CD4-positive, alpha-beta T cell treated with Interleukin-2 at 100 ng/mL for 4 hours (primary cell): Measurements from ENCODE around the gene PCDHGA10.
"Not testable (repeated sequence)": the region's sequence is repeated elsewhere in the genome, so short reads cannot be mapped to it uniquely, and the experiment has no call there.

Experiments used
- DNase-seq: peaks from one replicate; pipeline ENCODE4 v3.0.0-alpha.2; 2020; ENCODE audit warnings: low spot score

The PCDHGA10 gene

DNA sequence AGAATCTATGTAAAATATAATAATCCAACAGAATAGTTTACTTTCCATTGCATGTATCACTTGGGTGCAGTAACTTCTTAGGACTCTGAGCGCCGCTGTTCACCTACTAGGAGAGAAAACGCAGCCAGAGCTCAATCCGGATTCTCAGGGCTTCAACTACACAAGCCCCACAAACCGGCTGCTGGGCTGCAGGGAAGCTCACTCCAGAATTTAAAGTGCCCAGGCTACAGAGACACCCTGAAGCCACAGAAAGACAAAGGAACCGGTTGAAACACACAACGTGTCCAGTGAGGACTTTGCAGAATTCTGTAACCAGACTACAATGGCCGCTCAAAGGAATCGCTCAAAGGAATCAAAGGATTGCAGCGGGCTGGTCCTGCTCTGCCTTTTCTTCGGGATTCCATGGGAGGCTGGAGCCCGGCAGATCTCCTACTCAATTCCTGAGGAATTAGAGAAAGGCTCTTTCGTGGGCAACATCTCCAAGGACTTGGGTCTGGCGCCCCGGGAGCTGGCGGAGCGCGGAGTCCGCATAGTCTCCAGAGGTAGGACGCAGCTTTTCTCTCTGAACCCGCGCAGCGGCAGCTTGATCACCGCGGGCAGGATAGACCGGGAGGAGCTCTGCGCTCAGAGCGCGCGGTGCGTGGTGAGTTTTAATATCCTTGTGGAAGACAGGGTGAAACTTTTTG is at the start of gene PCDHGA10:
Gene PCDHGA10 (plus strand): TSS at position 134 of the 686 bp plus-strand sequence. CDS start 189 bp downstream, at position 323.
- DNase-seq: peak; percentile 59

DNA sequence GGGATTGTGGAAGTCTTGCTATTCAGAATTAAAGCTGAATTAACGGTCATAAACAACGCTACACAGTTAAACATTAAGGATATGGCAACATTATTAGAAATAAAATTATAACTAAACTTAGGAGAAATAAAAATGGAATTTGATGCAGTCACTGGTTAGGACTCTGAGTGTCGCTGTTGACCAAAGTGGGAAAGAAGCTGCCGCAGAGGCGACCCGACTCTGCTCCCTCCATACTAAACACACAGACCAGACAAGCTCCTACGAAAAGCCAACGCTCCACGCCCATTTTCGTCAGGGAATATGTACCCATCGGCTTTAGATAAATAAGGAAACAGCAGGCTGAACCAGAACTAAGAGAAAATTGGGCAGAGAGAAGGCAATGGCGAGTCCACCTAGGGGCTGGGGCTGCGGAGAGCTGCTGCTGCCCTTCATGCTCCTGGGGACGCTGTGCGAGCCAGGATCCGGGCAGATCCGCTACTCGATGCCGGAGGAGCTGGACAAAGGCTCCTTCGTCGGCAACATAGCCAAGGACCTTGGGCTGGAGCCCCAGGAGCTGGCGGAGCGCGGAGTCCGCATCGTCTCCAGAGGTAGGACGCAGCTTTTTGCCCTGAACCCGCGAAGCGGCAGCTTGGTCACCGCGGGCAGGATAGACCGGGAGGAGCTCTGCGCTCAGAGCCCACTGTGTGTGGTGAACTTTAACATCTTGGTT is 48.7 kb upstream of the PCDHGA10 start, which contains the start of gene PCDHGA5:
Gene PCDHGA5 (plus strand): TSS at position 211 of the 709 bp plus-strand sequence. CDS start 169 bp downstream, at position 380.
- DNase-seq: no peak

DNA sequence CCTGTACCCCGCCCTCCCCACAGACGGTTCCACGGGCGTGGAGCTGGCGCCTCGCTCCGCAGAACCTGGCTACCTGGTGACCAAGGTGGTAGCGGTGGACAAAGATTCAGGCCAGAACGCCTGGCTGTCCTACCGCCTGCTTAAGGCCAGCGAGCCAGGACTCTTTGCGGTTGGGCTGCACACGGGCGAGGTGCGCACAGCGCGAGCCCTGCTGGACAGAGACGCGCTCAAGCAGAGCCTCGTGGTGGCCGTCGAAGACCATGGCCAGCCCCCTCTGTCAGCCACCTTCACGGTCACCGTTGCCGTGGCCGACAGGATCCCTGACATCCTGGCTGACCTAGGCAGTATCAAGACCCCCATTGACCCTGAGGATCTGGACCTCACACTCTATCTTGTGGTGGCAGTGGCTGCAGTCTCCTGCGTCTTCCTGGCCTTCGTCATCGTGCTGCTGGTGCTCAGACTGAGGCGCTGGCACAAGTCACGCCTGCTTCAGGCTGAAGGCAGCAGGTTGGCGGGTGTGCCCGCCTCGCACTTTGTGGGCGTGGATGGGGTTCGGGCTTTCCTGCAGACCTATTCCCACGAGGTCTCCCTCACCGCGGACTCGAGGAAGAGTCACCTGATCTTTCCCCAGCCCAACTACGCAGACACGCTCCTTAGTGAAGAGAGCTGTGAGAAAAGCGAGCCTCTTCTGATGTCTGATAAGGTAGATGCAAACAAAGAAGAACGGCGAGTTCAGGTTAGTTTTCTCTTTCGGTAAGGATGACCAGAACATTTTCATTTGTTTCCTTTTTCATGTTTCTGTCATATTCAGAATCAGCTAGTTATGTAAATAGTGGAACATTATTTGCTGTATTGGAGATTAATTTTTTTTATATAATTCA is 46.5 kb upstream of the PCDHGA10 start:
- DNase-seq: no peak

DNA sequence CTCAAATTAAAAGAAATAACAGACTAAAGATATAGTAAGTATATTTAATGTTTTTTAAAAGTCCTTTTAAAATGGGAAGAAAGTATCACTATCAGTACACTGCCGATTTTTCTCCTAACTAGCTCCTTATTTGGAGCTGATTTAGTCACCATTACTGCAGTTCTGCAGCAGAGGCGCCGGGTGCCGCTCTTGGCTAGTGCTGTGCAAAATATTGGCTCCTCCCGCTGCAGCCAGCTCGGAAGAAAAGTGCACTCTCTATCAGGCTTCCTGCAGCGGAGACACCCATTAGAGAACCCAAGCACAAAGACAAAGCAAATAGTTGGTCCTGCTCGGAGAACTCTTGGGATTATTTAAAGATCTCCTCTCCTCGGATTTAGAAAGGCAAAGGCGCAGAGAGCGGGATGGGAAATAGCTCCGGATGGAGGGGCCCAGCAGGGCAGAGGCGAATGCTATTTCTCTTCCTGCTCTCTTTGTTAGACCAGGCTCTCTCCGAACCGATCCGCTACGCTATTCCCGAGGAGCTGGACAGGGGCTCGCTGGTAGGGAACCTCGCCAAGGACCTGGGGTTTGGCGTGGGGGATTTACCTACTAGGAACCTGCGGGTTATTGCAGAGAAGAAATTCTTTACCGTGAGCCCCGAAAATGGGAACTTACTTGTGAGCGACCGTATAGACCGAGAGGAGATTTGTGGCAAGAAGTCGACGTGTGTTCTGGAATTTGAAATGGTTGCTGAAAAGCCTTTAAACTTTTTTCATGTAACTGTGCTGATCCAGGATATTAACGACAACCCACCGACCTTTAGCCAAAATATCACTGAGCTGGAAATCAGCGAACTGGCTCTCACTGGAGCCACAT is 42.6 kb upstream of the PCDHGA10 start, which contains the start of gene PCDHGB3:
Gene PCDHGB3 (plus strand): TSS at position 249 of the 855 bp plus-strand sequence. CDS start 153 bp downstream, at position 402.
- DNase-seq: peak; percentile 41

DNA sequence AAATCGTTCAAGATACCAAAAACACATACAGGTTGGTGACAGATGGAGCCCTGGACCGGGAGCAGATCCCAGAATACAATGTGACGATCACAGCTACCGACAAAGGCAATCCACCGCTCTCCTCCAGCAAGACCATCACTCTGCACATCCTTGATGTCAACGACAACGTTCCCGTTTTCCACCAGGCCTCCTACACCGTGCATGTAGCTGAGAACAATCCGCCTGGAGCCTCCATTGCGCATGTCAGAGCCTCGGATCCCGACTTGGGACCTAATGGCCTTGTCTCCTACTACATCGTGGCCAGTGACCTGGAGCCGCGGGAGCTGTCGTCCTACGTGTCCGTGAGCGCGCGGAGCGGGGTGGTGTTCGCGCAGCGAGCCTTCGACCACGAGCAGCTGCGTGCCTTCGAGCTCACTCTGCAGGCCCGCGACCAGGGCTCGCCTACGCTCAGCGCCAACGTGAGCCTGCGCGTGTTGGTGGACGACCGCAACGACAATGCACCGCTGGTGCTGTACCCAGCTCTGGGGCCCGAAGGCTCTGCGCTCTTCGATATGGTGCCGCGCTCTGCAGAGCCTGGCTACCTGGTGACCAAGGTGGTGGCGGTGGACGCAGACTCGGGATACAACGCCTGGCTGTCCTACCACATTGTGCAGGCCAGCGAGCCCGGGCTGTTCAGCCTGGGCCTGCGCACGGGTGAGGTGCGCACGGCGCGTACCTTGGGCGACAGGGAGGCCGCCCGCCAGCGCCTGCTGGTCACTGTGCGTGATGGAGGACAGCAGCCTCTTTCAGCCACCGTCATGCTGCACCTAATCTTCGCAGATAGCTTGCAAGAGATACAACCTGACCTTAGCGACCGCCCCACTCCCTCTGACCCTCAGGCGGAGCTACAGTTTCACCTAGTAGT is 41.0 kb upstream of the PCDHGA10 start:
- DNase-seq: no peak

DNA sequence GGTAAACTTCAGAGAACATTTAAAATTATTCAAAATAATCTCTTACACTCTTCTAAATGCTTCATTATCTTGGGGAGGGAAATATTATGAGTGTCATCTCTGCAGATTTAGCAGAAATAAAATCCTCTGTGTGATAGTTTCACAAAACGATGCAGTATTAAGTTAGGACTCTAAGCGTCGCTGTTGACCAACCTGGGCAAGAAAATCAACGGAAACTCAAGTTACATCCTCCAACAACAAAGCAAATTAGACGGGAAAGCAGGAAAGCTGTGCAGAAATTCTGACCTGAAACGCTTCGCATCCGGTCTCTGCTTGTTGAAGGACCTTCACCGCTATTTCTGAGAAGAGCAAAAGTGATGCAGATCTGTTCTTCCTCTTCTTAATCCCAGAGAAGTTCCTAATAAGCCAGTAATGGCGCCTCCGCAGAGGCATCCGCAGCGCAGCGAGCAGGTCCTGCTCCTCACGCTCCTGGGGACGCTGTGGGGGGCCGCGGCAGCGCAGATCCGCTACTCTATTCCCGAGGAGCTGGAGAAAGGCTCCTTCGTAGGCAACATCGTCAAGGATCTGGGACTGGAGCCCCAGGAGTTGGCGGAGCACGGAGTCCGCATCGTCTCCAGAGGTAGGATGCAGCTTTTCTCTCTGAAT is 39.0 kb upstream of the PCDHGA10 start, which contains the start of gene PCDHGA6:
Gene PCDHGA6 (plus strand): TSS at position 219 of the 645 bp plus-strand sequence. CDS start 193 bp downstream, at position 412.
- DNase-seq: peak; percentile 8

DNA sequence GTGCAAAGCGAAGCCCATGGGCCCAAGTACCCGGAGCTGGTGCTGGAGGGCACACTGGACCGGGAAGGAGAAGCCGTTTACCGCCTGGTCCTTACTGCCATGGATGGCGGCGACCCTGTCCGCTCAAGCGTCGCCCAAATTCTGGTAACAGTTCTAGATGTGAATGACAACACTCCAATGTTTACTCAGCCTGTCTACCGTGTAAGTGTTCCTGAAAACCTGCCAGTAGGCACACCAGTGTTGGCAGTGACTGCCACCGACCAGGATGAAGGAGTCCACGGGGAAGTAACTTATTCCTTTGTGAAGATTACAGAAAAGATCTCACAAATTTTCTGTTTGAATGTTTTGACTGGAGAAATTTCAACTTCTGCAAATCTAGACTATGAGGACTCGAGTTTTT is 38.2 kb upstream of the PCDHGA10 start:
- no peak for DNase-seq

DNA sequence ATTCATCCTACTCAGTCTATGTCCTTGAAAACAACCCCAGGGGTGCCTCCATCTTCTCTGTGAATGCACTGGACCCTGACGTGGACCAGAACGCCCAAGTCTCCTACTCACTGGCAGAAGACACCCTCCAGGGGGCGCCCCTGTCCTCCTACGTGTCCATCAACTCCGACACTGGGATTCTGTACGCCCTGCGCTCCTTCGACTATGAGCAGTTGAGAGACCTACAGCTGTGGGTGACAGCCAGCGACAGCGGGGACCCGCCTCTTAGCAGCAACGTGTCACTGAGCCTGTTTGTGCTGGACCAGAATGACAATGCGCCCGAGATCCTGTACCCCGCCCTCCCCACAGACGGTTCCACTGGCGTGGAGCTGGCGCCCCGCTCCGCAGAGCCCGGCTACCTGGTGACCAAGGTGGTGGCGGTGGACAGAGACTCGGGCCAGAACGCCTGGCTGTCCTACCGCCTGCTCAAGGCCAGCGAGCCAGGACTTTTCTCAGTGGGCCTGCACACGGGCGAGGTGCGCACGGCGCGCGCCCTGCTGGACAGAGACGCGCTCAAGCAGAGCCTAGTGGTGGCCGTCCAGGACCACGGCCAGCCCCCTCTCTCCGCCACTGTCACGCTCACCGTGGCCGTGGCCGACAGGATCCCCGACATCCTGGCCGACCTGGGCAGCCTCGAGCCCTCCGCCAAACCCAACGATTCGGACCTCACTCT is 37.2 kb upstream of the PCDHGA10 start:
- not testable (repeated sequence) for DNase-seq

DNA sequence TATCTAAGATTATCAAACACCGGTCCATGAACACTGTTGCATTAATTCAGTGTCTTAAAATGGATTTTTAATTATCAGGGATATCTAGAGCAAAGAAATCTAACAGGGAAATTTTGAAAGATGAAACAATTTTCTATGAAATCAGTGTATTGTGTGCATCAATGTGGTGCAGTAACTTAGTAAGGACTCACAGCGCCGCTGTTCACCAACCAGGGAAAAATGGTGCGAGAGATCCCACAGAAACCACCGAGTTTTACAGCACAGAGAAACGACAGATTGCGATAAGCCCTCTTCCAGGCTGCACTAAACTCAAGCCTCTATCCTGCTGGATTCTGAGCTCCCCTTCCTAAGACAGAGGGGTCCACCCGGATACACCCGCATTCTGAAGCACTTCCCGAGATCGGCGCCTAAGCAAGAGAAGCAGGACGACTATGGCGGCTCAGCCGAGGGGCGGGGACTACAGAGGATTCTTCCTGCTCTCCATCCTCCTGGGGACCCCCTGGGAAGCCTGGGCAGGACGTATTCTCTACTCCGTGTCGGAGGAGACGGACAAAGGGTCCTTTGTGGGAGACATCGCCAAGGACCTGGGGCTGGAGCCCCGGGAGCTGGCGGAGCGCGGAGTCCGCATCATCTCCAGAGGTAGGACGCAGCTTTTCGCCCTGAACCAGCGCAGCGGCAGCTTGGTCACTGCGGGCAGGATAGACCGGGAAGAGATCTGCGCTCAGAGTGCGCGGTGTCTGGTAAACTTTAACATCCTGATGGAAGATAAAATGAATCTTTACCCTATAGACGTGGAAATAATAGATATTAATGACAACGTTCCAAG is 30.1 kb upstream of the PCDHGA10 start, which contains the start of gene PCDHGA7:
Gene PCDHGA7 (plus strand): TSS at position 274 of the 826 bp plus-strand sequence. CDS start 158 bp downstream, at position 432.
- no peak for DNase-seq

DNA sequence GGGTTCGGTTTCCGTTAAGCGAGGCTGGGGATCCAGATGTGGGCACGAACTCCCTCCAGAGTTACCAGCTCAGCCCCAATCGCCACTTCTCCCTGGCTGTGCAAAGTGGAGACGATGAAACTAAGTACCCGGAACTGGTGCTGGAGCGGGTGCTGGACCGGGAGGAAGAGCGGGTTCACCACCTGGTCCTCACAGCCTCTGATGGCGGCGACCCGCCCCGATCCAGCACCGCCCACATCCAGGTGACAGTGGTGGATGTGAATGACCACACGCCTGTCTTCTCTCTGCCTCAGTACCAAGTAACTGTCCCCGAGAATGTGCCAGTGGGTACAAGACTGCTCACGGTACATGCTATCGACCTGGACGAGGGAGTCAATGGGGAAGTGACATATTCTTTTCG is 29.4 kb upstream of the PCDHGA10 start:
- DNase-seq: no peak

DNA sequence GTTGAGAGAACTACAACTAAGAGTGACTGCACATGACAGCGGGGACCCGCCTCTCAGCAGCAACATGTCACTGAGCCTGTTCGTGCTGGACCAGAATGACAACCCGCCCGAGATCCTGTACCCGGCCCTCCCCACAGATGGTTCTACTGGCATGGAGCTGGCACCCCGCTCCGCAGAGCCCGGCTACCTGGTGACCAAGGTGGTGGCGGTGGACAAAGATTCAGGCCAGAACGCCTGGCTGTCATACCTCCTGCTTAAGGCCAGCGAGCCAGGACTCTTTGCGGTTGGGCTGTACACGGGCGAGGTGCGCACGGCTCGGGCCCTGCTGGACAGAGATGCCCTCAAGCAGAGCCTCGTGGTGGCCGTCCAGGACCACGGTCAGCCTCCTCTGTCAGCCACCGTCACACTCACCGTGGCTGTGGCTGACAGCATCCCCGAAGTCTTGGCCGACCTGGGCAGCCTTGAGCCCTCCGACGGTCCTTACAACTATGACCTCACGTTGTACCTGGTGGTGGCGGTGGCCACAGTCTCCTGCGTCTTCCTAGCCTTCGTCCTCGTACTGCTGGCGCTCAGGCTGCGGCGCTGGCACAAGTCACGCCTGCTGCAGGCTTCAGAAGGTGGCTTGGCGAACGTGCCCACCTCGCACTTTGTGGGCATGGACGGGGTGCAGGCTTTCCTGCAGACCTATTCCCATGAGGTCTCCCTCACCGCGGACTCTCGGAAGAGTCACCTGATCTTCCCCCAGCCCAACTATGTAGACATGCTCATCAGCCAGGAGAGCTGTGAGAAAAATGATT is 28.1 kb upstream of the PCDHGA10 start:
- DNase-seq: no peak

DNA sequence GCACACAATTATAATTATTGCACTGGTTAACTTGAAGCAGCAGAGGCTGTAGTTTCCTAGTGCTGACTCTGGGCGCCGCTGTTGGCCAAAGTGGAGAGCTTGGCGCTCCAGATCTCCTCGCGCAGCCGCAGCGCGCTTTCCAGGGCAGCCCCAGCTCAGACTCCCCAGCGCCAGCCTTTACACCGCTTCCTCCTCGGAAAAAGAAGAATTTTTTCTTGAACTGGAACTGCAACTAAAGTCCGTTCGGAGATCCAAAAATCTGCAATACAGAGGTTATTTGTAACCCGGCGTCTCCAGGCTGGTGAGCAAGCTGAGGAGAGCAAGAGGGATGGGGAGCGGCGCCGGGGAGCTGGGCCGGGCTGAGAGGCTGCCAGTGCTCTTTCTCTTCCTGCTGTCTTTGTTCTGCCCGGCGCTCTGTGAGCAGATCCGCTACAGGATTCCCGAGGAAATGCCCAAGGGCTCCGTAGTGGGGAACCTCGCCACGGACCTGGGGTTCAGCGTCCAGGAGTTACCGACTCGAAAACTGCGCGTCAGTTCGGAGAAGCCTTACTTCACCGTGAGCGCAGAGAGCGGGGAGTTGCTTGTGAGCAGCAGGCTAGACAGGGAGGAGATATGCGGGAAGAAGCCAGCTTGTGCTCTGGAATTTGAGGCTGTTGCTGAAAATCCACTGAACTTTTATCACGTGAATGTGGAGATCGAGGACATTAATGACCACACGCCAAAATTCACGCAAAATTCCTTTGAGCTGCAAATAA is 25.1 kb upstream of the PCDHGA10 start, which contains the start of gene PCDHGB4:
Gene PCDHGB4 (plus strand): TSS at position 142 of the 755 bp plus-strand sequence. CDS start 187 bp downstream, at position 329.
- peak; percentile 22 for DNase-seq

DNA sequence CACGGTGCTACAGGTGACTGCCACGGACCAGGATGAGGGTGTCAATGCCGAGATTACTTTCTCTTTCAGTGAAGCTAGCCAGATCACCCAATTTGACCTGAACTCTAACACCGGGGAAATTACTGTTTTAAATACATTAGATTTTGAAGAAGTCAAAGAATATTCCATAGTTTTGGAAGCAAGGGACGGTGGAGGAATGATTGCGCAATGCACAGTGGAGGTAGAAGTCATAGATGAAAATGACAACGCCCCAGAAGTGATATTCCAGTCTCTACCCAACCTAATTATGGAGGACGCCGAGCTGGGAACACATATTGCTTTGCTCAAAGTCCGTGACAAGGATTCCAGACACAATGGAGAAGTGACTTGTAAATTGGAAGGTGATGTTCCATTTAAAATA is 24.1 kb upstream of the PCDHGA10 start:
- DNase-seq: no peak

DNA sequence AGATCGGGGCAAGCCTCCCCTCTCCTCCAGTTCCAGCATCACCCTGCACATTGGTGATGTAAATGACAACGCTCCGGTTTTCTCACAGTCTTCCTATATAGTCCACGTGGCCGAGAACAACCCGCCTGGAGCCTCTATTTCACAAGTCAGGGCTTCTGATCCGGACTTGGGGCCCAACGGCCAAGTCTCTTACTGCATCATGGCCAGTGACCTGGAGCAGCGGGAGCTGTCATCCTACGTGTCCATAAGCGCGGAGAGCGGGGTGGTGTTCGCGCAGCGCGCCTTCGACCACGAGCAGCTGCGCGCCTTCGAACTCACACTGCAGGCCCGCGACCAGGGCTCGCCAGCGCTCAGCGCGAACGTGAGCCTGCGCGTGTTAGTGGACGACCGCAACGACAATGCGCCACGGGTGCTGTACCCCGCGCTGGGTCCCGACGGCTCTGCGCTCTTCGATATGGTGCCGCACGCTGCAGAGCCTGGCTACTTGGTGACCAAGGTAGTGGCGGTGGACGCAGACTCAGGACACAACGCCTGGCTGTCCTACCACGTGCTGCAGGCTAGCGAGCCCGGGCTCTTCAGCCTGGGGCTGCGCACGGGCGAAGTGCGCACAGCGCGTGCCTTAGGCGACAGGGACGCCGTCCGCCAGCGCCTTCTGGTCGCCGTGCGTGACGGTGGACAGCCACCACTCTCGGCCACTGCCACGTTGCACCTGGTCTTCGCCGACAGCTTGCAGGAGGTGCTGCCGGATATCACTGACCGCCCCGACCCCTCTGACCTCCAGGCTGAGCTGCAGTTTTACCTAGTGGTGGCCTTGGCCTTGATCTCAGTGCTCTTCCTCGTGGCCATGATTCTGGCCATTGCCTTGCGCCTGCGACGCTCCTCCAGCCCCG is 23.4 kb upstream of the PCDHGA10 start:
- no peak for DNase-seq
